Fibroblast of upper back skin (primary cell): ENCODE data around the gene AUTS2.
A peak's percentile ranks its signal among the peaks of the same experiment; 100 is the strongest.

Experiments
- DNase-seq: peaks from one replicate; pipeline ENCODE4 v3.0.0-alpha.2; 2013

The AUTS2 gene

GRCh38 chr7:69598081-69598486 is at the start of gene AUTS2:
Gene AUTS2, plus strand, starts transcription at chr7:69598475. Its CDS starts 1,179 bp downstream, at chr7:69599654.
- DNase-seq = peak; percentile 95

- DNase-seq = no peak
Measured at GRCh38 chr7:69550991-69551390, 47.3 kb upstream of the AUTS2 start.

GRCh38 chr7:69553190-69553589 is 45.1 kb upstream of the AUTS2 start:
- no peak for DNase-seq

GRCh38 chr7:69561266-69561960 is 36.9 kb upstream of the AUTS2 start:
- peak; percentile 7 for DNase-seq

GRCh38 chr7:69564454-69565417 is 33.5 kb upstream of the AUTS2 start:
- DNase-seq = peak; percentile 72

- no peak for DNase-seq
Measured at GRCh38 chr7:69567800-69568199, 30.5 kb upstream of the AUTS2 start.

GRCh38 chr7:69568266-69568665 is 30.0 kb upstream of the AUTS2 start:
- DNase-seq = no peak

GRCh38 chr7:69575651-69576050 is 22.6 kb upstream of the AUTS2 start:
- DNase-seq = no peak

GRCh38 chr7:69577221-69577620 is 21.1 kb upstream of the AUTS2 start:
- peak; percentile 44 for DNase-seq

- no peak for DNase-seq
Measured at GRCh38 chr7:69585169-69585568, 13.1 kb upstream of the AUTS2 start.

- DNase-seq = no peak
Measured at GRCh38 chr7:69586321-69586720, 12.0 kb upstream of the AUTS2 start.

GRCh38 chr7:69588773-69589172 is 9.5 kb upstream of the AUTS2 start:
- DNase-seq = no peak

- DNase-seq = no peak
Measured at GRCh38 chr7:69591805-69592204, 6.5 kb upstream of the AUTS2 start.

- DNase-seq = no peak
Measured at GRCh38 chr7:69593511-69593910, 4.8 kb upstream of the AUTS2 start.

- no peak for DNase-seq
Measured at GRCh38 chr7:69595415-69595814, 2.9 kb upstream of the AUTS2 start.

- no peak for DNase-seq
Measured at GRCh38 chr7:69596056-69596455, 2.2 kb upstream of the AUTS2 start.

GRCh38 chr7:69596723-69597277 is 1.5 kb upstream of the AUTS2 start:
- DNase-seq = no peak

- DNase-seq = peak; percentile 15
Measured at GRCh38 chr7:69597278-69598076, 798 bp upstream of the AUTS2 start.

- DNase-seq = peak; percentile 60
Measured at GRCh38 chr7:69598487-69599285, 411 bp downstream of the AUTS2 start.

GRCh38 chr7:69599286-69599954 is 1.1 kb downstream of the AUTS2 start:
- DNase-seq = peak; percentile 42
